Activated naive CD4-positive, alpha-beta T cell treated with Interleukin-2 at 50 U/mL for 16 hours (primary cell): Measurements from ENCODE around the gene CTNS.
A peak's percentile ranks its signal among the peaks of the same experiment; 100 is the strongest.

Source experiments
- DNase-seq: peaks from one replicate; pipeline ENCODE4 v3.0.0-alpha.2; 2020

Gene CTNS

GRCh38 chr17:3626831-3627768 lies 9.5 kb upstream of the CTNS start:
- no peak for DNase-seq

- DNase-seq = no peak
These were observed 8.8 kb upstream of the CTNS start for GRCh38 chr17:3627769-3628167.

- DNase-seq = no peak
These were observed 5.8 kb upstream of the CTNS start for GRCh38 chr17:3630781-3631180.

- no peak for DNase-seq
These were observed 4.3 kb upstream of the CTNS start for GRCh38 chr17:3632287-3632686.

- DNase-seq = no peak
These were observed 946 bp upstream of the CTNS start for GRCh38 chr17:3635474-3636153.

- DNase-seq = no peak
These were observed 381 bp downstream of the CTNS start for GRCh38 chr17:3636908-3637373.

GRCh38 chr17:3639981-3640596 lies 3.5 kb downstream of the CTNS start:
- peak; percentile 20 for DNase-seq

- no peak for DNase-seq
These were observed 4.5 kb downstream of the CTNS start for GRCh38 chr17:3641014-3641413.

- DNase-seq = no peak
These were observed 5.3 kb downstream of the CTNS start for GRCh38 chr17:3641717-3642486.

GRCh38 chr17:3643889-3644349 lies 7.4 kb downstream of the CTNS start:
- no peak for DNase-seq

GRCh38 chr17:3645310-3645709 lies 8.8 kb downstream of the CTNS start:
- DNase-seq = no peak

GRCh38 chr17:3647251-3647650 lies 10.7 kb downstream of the CTNS start:
- no peak for DNase-seq

GRCh38 chr17:3647769-3648555 lies 11.4 kb downstream of the CTNS start:
- peak; percentile 42 for DNase-seq

GRCh38 chr17:3655766-3656165 lies 19.2 kb downstream of the CTNS start:
- DNase-seq = no peak

- DNase-seq = no peak
These were observed 19.8 kb downstream of the CTNS start for GRCh38 chr17:3656353-3656752.

- no peak for DNase-seq
These were observed 20.4 kb downstream of the CTNS start for GRCh38 chr17:3656755-3657587.

- DNase-seq = no peak
These were observed 21.0 kb downstream of the CTNS start for GRCh38 chr17:3657588-3657869.

GRCh38 chr17:3657874-3658783 lies 21.6 kb downstream of the CTNS start:
- no peak for DNase-seq

GRCh38 chr17:3658784-3659449 lies 22.4 kb downstream of the CTNS start:
- no peak for DNase-seq
